ENCODE measurements around the gene CCNE1. TPM values are rescaled to one million over a fixed set of nuclear protein-coding genes. Genes with fewer than 3 reads are reported as not detected.

CCNE1 gene
- total and polyA plus RNA-seq, 10 of the 15 experiments (the other 5 are each of a cell fraction or from before 2014, with no cell fraction given), result 6.3 to 44.2 (median 35.8) TPM

GRCh38 chr19:29833614-29834261, 21.9 kb downstream of the CCNE1 start (continued):
- TF ChIP-seq SREBF2 (IDR thresholded peaks at IDR 0.05; ENCODE audit: low read length), result no peak
- peak; percentile 64; the same call in 1 of the 2 replicates for TF ChIP-seq SPI1 (IDR thresholded peaks at IDR 0.05; ENCODE audit: borderline replicate concordance, insufficient read depth, low read depth, low read length)
- TF ChIP-seq FOXM1 (IDR thresholded peaks at IDR 0.05; ENCODE audit: low read depth, low read length), result no peak
- no peak for TF ChIP-seq CBX3 (IDR thresholded peaks at IDR 0.05; ENCODE audit: borderline replicate concordance, low read depth)
- TF ChIP-seq JUNB (IDR thresholded peaks at IDR 0.05), result peak; percentile 90
- no peak for TF ChIP-seq CUX1 (IDR thresholded peaks at IDR 0.05; ENCODE audit: insufficient replicate concordance, low read depth, low read length)
- TF ChIP-seq MYC (IDR thresholded peaks at IDR 0.05; ENCODE audit: insufficient read depth, insufficient read length, insufficient replicate concordance, low read length, severe bottlenecking), result no peak
- no peak for TF ChIP-seq SUPT20H (IDR thresholded peaks at IDR 0.05; ENCODE audit: borderline replicate concordance, control insufficient read depth, low read depth, low read length)
- no peak for TF ChIP-seq HDAC2 (IDR thresholded peaks at IDR 0.05)
- no peak for TF ChIP-seq RCOR1 (conservative IDR thresholded peaks at IDR 0.05; ENCODE audit: low read depth, low read length)
- no peak for TF ChIP-seq PKNOX1 (IDR thresholded peaks at IDR 0.05)
- no peak for TF ChIP-seq SKIL (IDR thresholded peaks at IDR 0.05; ENCODE audit: low read depth, poor library complexity, severe bottlenecking)
- TF ChIP-seq NFXL1 (IDR thresholded peaks at IDR 0.05; ENCODE audit: borderline replicate concordance), result no peak
- no peak for TF ChIP-seq RFX5 (IDR thresholded peaks at IDR 0.05; ENCODE audit: low read depth, low read length)
- 0 out of 2 replicates have a peak, but pooled peaks have one; percentile 18 for TF ChIP-seq IKZF1 (conservative IDR thresholded peaks at IDR 0.05)
- TF ChIP-seq E2F4 (IDR thresholded peaks at IDR 0.05; ENCODE audit: low read depth, low read length), result no peak
- TF ChIP-seq CBFB (IDR thresholded peaks at IDR 0.05; ENCODE audit: low read depth), result no peak
- TF ChIP-seq ZNF217 (IDR thresholded peaks at IDR 0.05), result no peak
- no peak for TF ChIP-seq BHLHE40 (IDR thresholded peaks at IDR 0.05; ENCODE audit: borderline replicate concordance in 1 of 2, low read depth in 2 of 2, low read length in 1 of 2)
- peak; percentile 56; the same call in 1 of the 2 replicates for TF ChIP-seq ATF7 (IDR thresholded peaks at IDR 0.05; ENCODE audit: low read depth)
- no peak for TF ChIP-seq YBX1 (IDR thresholded peaks at IDR 0.05)
- no peak for TF ChIP-seq HCFC1 (IDR thresholded peaks at IDR 0.05; ENCODE audit: low read length)
